Small intestine (tissue), 7 donors: ENCODE measurements around the gene ADO. TPM values are rescaled to one million over a fixed set of nuclear protein-coding genes. Genes with fewer than 3 reads are reported as not detected.

Experiments
- DNase-seq, 2 donors: peaks; one replicate each; pipeline versions ENCODE4 v3.0.0 to v3.0.0-alpha.2; 2013
- FAIRE-seq: peaks from 2 replicates; lab custom pipeline; 2012; peaks lifted over from hg19 to GRCh38; lab: Jason Lieb, UNC
- H3K27ac ChIP-seq, 3 donors: one replicate each; pipeline ENCODE4 v1.5.1; 2013; ENCODE audit warnings: low read length in 2 of 3, mild to moderate bottlenecking in 2 of 3, control low read depth in 1 of 3, inconsistent platforms in 1 of 3, low read depth in 1 of 3, moderate library complexity in 1 of 3
- H3K27me3 ChIP-seq, 3 donors: one replicate each; pipeline ENCODE4 v1.6.1; 2013; ENCODE audit warnings: low read length in 3 of 3, inconsistent platforms in 1 of 3; ENCODE audit not compliant: control insufficient read depth in 3 of 3, insufficient read depth in 3 of 3
- H3K36me3 ChIP-seq, 3 donors: one replicate each; pipeline ENCODE4 v1.6.1; 2013; ENCODE audit warnings: low read length in 3 of 3, inconsistent platforms in 1 of 3, low read depth in 1 of 3, mild to moderate bottlenecking in 1 of 3, moderate library complexity in 1 of 3; ENCODE audit not compliant: control insufficient read depth in 3 of 3, insufficient read depth in 2 of 3
- H3K4me1 ChIP-seq, 3 donors: one replicate each; pipeline ENCODE4 v1.6.1; 2013; ENCODE audit warnings: low read length in 2 of 3, inconsistent platforms in 1 of 3, low read depth in 1 of 3, mild to moderate bottlenecking in 1 of 3, moderate library complexity in 1 of 3; ENCODE audit not compliant: control insufficient read depth in 3 of 3, insufficient read depth in 2 of 3
- H3K4me3 ChIP-seq, 3 donors: one replicate each; pipeline ENCODE4 v1.5.1; 2013; ENCODE audit warnings: low read length in 3 of 3, control low read depth in 1 of 3, inconsistent platforms in 1 of 3, low read depth in 1 of 3, mild to moderate bottlenecking in 1 of 3, moderate library complexity in 1 of 3
- H3K9me3 ChIP-seq, 2 donors: one replicate each; pipeline ENCODE4 v1.6.1; 2013; ENCODE audit warnings: low read depth in 1 of 2, low read length in 1 of 2; ENCODE audit not compliant: control insufficient read depth in 2 of 2, insufficient read depth in 1 of 2
- WGBS, 3 donors: extraction: QIAGEN DNeasy Blood & Tissue Kit; methylation state at CpG; one replicate each; pipeline ENCODE4 v1.1.7; 2013; 5-methylcytosine and 5-hydroxymethylcytosine counted together
- polyA plus RNA-seq, 4 donors: library from polyadenylated mRNA; stranded (reverse) in 3 of 4; unstranded in 1 of 4; fragments of 200-250 nt in 3 of 4; fragments of 120-200 nt in 1 of 4; gene quantifications; one replicate each; pipeline versions ENCODE4 v1.2.1 to v1.2.3, GENCODE V29; 2013
- donor health status: healthy with polysubstance abuse.
- donor health status: control.
- donor health status: control.
- donor health status: Bipolar disorder and iron deficiency.
- donor health status: healthy.

Gene ADO
- polyA plus RNA-seq, 4 donors: 7.4 to 19.8 (median 8.8) TPM

GRCh38 chr10:62817121-62817765, 12.7 kb downstream of the ADO start:
- Histone ChIP-seq H3K27me3 (peaks cover 0 to 75% (median 8%) of the 10 kb centered on the region in 3 donors), H3K9me3 (no peaks in the 10 kb centered on the region), H3K4me3 (peak overlapping the region; percentile 45 to 79 (median 75)), H3K36me3 (peaks cover 0 to 3% (median 0%) of the 10 kb centered on the region in 3 donors), H3K4me1 (peaks cover 8 to 26% (median 13%) of the 10 kb centered on the region in 3 donors), H3K27ac (peak overlapping the region; percentile 81 to 90 (median 85))
- DNase-seq (peak; percentile 49 to 83), FAIRE-seq (no peak)
- 0% methylated on average over 49 of the region's 49 CpGs for WGBS, 3 donors

DNA sequence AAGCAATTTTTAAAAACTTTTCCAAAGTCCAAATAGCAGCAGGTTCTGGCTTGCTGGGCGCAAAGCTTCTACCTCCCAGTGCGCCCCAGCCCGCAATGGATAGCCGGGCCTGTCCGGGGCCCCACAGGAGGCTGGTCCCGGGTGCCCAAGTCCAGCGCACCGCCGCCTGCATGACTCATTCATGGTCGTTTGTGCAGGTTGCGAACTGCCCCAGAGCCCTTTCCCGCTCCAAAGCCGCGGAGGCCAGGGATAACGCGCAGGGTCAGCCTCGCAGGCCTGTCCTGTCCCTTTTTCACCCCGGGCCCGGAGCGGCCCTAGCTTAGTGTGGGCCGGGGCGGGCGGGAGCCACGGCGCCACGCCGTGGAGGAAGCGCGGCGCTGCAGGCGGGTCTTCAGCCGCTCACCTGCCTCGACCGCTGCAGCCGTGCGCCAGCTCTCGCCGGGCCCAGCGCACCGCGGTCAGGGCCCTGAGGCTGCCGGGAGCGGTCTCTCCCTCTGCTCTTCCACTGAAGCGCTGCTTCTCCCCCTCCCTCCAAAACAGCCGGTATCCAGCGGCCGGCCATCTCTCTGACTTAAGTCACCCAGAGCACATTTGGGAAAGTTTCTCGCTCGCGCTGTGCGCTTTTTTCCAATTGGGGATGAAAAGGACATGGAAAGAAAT, 13.4 kb downstream of the ADO start:
- FAIRE-seq (no peak), DNase-seq (peak; percentile 71 to 90)
- H3K27me3 ChIP-seq: peaks cover 0 to 70% (median 8%) of the 10 kb centered on the region in 3 donors
- H3K9me3 ChIP-seq: no peaks in the 10 kb centered on the region
- peak overlapping the region; percentile 81 to 90 (median 85) for H3K27ac ChIP-seq
- H3K4me1 ChIP-seq: peaks cover 8 to 26% (median 13%) of the 10 kb centered on the region in 3 donors
- WGBS, 3 donors: 1 to 2% (median 1%) methylated on average over 44 to 51 of the region's 51 CpGs
- peak overlapping the region; percentile 45 to 79 (median 75) for H3K4me3 ChIP-seq
- H3K36me3 ChIP-seq: peaks cover 0 to 1% (median 0%) of the 10 kb centered on the region in 3 donors

- Histone ChIP-seq H3K4me1 (peaks cover 8 to 26% (median 13%) of the 10 kb centered on the region in 3 donors), H3K27ac (no peak overlapping the region), H3K9me3 (no peaks in the 10 kb centered on the region), H3K4me3 (peak overlapping the region in 2 of 3 donors; percentile 75 to 79), H3K27me3 (peaks cover 0 to 66% (median 8%) of the 10 kb centered on the region in 3 donors), H3K36me3 (no peaks in the 10 kb centered on the region)
- 2 to 7% (median 6%) methylated on average over 47 to 65 of the region's 65 CpGs for WGBS, 3 donors
- FAIRE-seq: no peak
- DNase-seq: peak in 1 of 2 donors; percentile 44
These were observed 14.0 kb downstream of the ADO start for GRCh38 chr10:62818426-62819011.

GRCh38 chr10:62819141-62819920, 14.8 kb downstream of the ADO start:
- DNase-seq (no peak), FAIRE-seq (no peak)
- Histone ChIP-seq H3K27me3 (peaks cover 0 to 63% (median 6%) of the 10 kb centered on the region in 3 donors), H3K4me3 (no peak overlapping the region), H3K27ac (no peak overlapping the region), H3K36me3 (no peaks in the 10 kb centered on the region), H3K4me1 (peaks cover 8 to 26% (median 13%) of the 10 kb centered on the region in 3 donors), H3K9me3 (no peaks in the 10 kb centered on the region)
- WGBS, 3 donors: 35 to 45% (median 43%) methylated on average over 19 of the region's 19 CpGs

DNA sequence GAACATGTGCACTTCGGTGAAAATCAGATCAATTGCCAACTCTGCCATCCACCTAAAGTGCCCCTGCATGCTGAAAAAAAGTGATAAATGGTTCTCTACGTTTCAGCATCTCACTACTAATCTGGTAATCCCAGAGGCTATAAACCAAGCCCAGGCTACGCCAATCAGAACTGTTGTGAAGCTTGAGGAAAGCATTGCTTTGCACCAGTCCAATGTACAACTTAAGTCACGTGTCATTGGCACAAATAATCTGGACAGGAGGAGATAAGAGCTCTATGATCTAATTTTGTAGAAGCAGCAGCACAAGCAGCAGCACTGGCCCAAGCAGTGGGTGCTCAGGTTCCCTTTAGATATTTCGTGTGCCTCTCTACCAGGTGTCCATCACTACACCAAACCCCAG, 16.1 kb downstream of the ADO start:
- Histone ChIP-seq H3K9me3 (no peaks in the 10 kb centered on the region), H3K4me1 (peaks cover 5 to 16% (median 12%) of the 10 kb centered on the region in 3 donors), H3K27ac (no peak overlapping the region), H3K36me3 (no peaks in the 10 kb centered on the region), H3K27me3 (peaks cover 0 to 57% (median 0%) of the 10 kb centered on the region in 3 donors), H3K4me3 (no peak overlapping the region)
- FAIRE-seq (no peak), DNase-seq (peak in 1 of 2 donors; percentile 54)
- WGBS, 3 donors: 37 to 73% (median 50%) methylated on average over 5 of the region's 5 CpGs

DNA sequence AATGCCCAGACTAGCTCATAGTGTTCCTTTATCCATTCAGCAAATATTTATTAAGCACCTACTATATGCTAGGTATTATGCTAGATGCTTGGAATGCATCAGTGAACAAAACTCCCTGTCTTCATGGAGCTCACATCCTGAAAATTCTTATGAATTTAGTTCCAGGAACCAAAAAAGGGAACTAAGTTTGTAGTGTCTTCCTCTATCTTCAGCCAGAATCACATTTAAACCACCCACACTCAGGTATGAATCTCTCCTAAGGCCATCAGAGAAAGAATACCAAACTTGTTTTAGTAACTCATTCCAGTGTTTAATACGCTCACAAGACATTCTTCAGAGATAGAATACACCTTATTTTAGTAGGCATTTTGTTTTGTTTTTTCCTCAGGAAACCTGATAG, 21.8 kb downstream of the ADO start:
- no peak overlapping the region for H3K4me3 ChIP-seq
- no peak overlapping the region for H3K27ac ChIP-seq
- no peaks in the 10 kb centered on the region for H3K9me3 ChIP-seq
- H3K27me3 ChIP-seq: peaks cover 0 to 25% (median 0%) of the 10 kb centered on the region in 3 donors
- DNase-seq: no peak
- FAIRE-seq: no peak
- WGBS, 3 donors: 87 to 92% (median 91%) methylated on average over 1 of the region's 1 CpG
- H3K36me3 ChIP-seq: no peaks in the 10 kb centered on the region
- H3K4me1 ChIP-seq: no peaks in the 10 kb centered on the region

DNA sequence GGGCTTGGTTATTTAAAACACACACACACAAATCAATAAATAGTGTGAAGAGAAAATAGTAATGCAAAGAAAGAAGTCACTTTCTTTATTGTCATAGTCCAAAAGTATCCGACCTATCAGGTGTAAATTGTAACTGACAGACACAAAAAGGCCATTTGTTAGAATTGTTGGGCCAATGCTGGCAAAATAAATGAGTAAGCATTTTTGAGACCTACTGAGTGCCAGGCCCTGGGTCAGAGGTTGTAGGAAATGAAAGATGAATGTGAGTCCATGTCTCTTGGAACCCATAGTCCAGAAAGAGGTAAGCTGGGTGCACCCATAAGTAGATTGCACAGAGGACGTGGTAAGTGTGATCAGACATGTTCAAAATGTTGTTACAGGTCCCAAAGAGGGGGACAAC, 25.1 kb downstream of the ADO start:
- FAIRE-seq: no peak
- 66 to 82% (median 69%) methylated on average over 2 of the region's 2 CpGs for WGBS, 3 donors
- no peaks in the 10 kb centered on the region for H3K4me1 ChIP-seq

DNA sequence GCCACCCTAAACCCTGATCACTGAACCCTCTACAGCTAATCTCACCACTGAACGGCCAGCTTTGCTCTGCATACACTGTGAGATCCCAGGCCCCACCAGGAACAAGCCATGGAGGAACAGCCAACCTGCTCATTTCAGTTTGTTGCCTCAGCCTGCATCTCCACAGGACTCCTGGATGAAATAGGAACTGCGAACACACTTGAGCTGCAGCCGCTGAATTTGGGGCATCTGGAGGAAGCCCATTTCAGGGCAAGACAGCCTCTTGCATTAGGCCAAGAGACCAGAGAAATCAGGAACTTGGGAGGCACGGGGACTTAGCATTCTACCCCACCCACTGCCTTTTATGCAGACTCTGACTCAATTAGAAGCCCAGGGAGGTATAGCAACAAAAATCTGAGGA, 26.2 kb downstream of the ADO start:
- Histone ChIP-seq H3K4me1 (no peaks in the 10 kb centered on the region), H3K9me3 (no peaks in the 10 kb centered on the region), H3K27me3 (peaks cover 0 to 6% (median 0%) of the 10 kb centered on the region in 3 donors), H3K4me3 (no peak overlapping the region), H3K27ac (no peak overlapping the region), H3K36me3 (no peaks in the 10 kb centered on the region)
- no peak for FAIRE-seq
- no peak for DNase-seq
- 69 to 76% (median 70%) methylated on average over 4 of the region's 4 CpGs for WGBS, 3 donors

More for the DNA sequence above, 25.1 kb downstream of the ADO start:
- H3K27me3 ChIP-seq: peaks cover 0 to 11% (median 0%) of the 10 kb centered on the region in 3 donors
- no peaks in the 10 kb centered on the region for H3K36me3 ChIP-seq
- no peak overlapping the region for H3K4me3 ChIP-seq
- no peaks in the 10 kb centered on the region for H3K9me3 ChIP-seq
- H3K27ac ChIP-seq: no peak overlapping the region
- DNase-seq: no peak
